HEK293T (cell line): ENCODE measurements around the gene SLX1A.
"Not testable (repeated sequence)": the region's sequence is repeated elsewhere in the genome, so short reads cannot be mapped to it uniquely, and the experiment has no call there.

ENCODE experiments used
- CTCF ChIA-PET: fragments of 350-600 bp; formaldehyde crosslinking; extraction: SDS; loops from one replicate; lab custom pipeline; 2021; ENCODE audit warnings: antibody characterized with exemption, inconsistent platforms; lab: Yijun Ruan, JAX
- POLR2A ChIA-PET: fragments of 350-600 bp; formaldehyde crosslinking; extraction: SDS; loops from one replicate; lab custom pipeline; 2020; ENCODE audit warnings: antibody characterized with exemption, inconsistent platforms; lab: Yijun Ruan, JAX
- DNase-seq: peaks from one replicate; pipeline ENCODE4 v3.0.0; 2012; ENCODE audit warnings: mixed read lengths; ENCODE audit errors: extremely low spot score
- ARNT ChIP-seq: fragments of 450-650 bp; IDR thresholded peaks from 2 replicates; pipeline ENCODE4 v1.6.1; 2017; ENCODE audit warnings: mild to moderate bottlenecking
- BHLHE40 ChIP-seq: fragments of 450-650 bp; IDR thresholded peaks from 2 replicates; pipeline ENCODE4 v1.6.1; 2016; ENCODE audit warnings: mild to moderate bottlenecking, moderate library complexity, borderline replicate concordance
- CTBP1 ChIP-seq: fragments of 450-650 bp; IDR thresholded peaks from 2 replicates; pipeline ENCODE4 v1.6.1; 2016; ENCODE audit warnings: borderline replicate concordance
- ELF4 ChIP-seq: fragments of 450-650 bp; IDR thresholded peaks from 2 replicates; pipeline ENCODE4 v1.6.1; 2017; ENCODE audit warnings: antibody characterized with exemption
- FOXA1 ChIP-seq: fragments of 450-650 bp; IDR thresholded peaks from 2 replicates; pipeline ENCODE4 v1.6.1; 2016; ENCODE audit warnings: mild to moderate bottlenecking
- FOXK2 ChIP-seq: fragments of 450-650 bp; IDR thresholded peaks from 2 replicates; pipeline ENCODE4 v1.6.1; 2016; ENCODE audit warnings: mild to moderate bottlenecking
- FOXM1 ChIP-seq: fragments of 450-650 bp; IDR thresholded peaks from 2 replicates; pipeline ENCODE4 v1.6.1; 2017; ENCODE audit warnings: mild to moderate bottlenecking, borderline replicate concordance
- HDGF ChIP-seq: fragments of 450-650 bp; IDR thresholded peaks from 2 replicates; pipeline ENCODE4 v1.6.1; 2017; ENCODE audit warnings: antibody characterized with exemption, borderline replicate concordance
- L3MBTL2 ChIP-seq: fragments of 450-650 bp; conservative IDR thresholded peaks from 2 replicates; pipeline ENCODE4 v1.6.1; 2016; ENCODE audit warnings: mild to moderate bottlenecking
- LEF1 ChIP-seq: fragments of 450-650 bp; IDR thresholded peaks from 2 replicates; pipeline ENCODE4 v1.6.1; 2017; ENCODE audit warnings: mild to moderate bottlenecking, borderline replicate concordance
- NFRKB ChIP-seq: fragments of 450-650 bp; IDR thresholded peaks from 2 replicates; pipeline ENCODE4 v1.6.1; 2016; ENCODE audit warnings: mild to moderate bottlenecking, moderate library complexity
- PKNOX1 ChIP-seq: fragments of 450-650 bp; IDR thresholded peaks from 2 replicates; pipeline ENCODE4 v1.6.1; 2016
- SP1 ChIP-seq: fragments of 450-650 bp; IDR thresholded peaks from 2 replicates; pipeline ENCODE4 v1.6.1; 2017
- SUZ12 ChIP-seq: fragments of 450-650 bp; IDR thresholded peaks from 2 replicates; pipeline ENCODE4 v1.6.1; 2016; ENCODE audit warnings: mild to moderate bottlenecking
- TARDBP ChIP-seq: fragments of 450-650 bp; IDR thresholded peaks from 2 replicates; pipeline ENCODE4 v1.6.1; 2016
- ZNF384 ChIP-seq: fragments of 450-650 bp; IDR thresholded peaks from 2 replicates; pipeline ENCODE4 v1.6.1; 2016

SLX1A gene

GRCh38 chr16:30193615-30194014 lies at the start of gene SLX1A, which contains the start of gene BOLA2B:
TSS of gene SLX1A (plus strand) at chr16:30193875. CDS start at chr16:30194085, 210 bp downstream.
TSS of gene BOLA2B (minus strand) at chr16:30193666. CDS start at chr16:30193595, 71 bp downstream.
- CTCF ChIA-PET, POLR2A ChIA-PET, DNase-seq: not testable (repeated sequence)

GRCh38 chr16:30144017-30144416 lies 49.7 kb upstream of the SLX1A start:
- no peak for TF ChIP-seq L3MBTL2
- no peak for DNase-seq
- ChIA-PET CTCF (no interaction called here), POLR2A (no interaction called here)

DNA sequence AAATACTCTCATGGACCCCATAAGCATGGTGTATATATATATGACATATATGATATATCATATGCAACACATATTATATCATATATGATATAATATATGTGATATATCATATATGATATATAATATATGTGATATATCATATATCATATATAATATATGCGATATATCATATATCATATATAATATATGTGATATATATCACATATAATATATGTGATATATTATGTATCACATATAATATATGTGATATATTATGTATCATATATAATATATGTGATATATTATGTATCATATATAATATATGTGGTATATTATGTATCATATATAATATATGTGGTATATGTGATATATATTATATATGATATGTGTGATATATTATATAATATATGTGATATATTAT lies 48.8 kb upstream of the SLX1A start:
- no peak for DNase-seq
- TF ChIP-seq ZNF384 (no peak), HDGF (no peak), SUZ12 (no peak), NFRKB (no peak)
- ChIA-PET CTCF (no interaction called here), POLR2A (no interaction called here)

DNA sequence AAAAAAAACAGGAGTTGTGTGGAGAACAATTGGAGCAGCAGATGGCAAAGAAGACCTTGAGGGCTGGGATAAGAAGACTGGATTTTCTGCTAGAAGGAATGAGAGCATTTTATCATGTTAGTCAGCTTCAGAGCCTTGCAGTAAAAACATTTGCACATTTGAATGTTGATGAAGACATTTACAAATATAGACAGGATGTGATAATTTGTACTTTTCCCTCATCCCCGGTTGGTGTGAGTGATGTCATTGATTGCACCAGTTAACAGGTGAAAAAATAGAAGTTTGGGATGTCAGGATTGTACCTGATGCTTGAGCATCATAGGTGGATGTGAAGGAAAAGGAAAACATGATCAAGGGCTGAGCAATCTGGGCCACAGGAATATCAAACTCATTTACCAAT lies 48.0 kb upstream of the SLX1A start:
- TF ChIP-seq ARNT (no peak), TARDBP (no peak), FOXA1 (no peak), SUZ12 (no peak), LEF1 (no peak)
- CTCF ChIA-PET: no interaction called here
- POLR2A ChIA-PET: no interaction called here

GRCh38 chr16:30147843-30148510 lies 45.7 kb upstream of the SLX1A start:
- POLR2A ChIA-PET: interaction anchor here (0.7 kb wide), 1 partner anchor 411 kb away, joined by 3 read pairs; no protein-coding TSS in a partner anchor
- DNase-seq: no peak
- CTCF ChIA-PET: no interaction called here
- TF ChIP-seq TARDBP (no peak), CTBP1 (no peak), FOXM1 (no peak), L3MBTL2 (no peak), FOXK2 (no peak), PKNOX1 (no peak), ARNT (no peak), ELF4 (no peak)

More for the DNA sequence above, 48.0 kb upstream of the SLX1A start:
- DNase-seq: no peak

GRCh38 chr16:30149250-30149930 lies 44.3 kb upstream of the SLX1A start:
- POLR2A ChIA-PET: no interaction called here
- DNase-seq: no peak
- TF ChIP-seq HDGF (no peak), ZNF384 (no peak), L3MBTL2 (no peak), FOXM1 (no peak), SUZ12 (no peak), SP1 (no peak), PKNOX1 (no peak), FOXK2 (no peak), ARNT (no peak), NFRKB (no peak), ELF4 (no peak), LEF1 (no peak), CTBP1 (no peak), BHLHE40 (no peak), TARDBP (no peak), FOXA1 (no peak)
- CTCF ChIA-PET: interaction anchor here (1.1 kb wide), 1 partner anchor 11 kb away, joined by 3 read pairs; no protein-coding TSS in a partner anchor

DNA sequence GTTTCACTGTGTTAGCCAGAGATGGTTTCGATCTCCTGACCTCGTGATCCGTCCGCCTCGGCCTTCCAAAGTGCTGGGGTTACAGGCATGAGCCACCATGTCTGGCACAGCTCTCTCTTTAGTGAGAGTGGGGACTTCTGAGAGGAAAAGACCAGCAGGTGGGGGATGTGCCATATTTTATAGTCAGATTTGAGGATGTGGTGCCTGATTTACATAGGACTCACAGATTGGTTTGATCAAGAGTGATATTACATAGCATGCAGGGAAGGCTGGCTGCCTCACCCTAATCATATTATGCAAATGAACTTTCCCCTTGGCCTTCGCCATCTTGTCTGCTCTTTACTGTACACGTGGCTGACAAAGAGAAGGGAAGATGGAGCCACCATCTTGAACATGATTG lies 42.6 kb upstream of the SLX1A start:
- TF ChIP-seq BHLHE40 (no peak), SP1 (no peak), TARDBP (no peak), ELF4 (no peak), FOXK2 (no peak), ARNT (no peak), HDGF (no peak), L3MBTL2 (no peak), FOXA1 (no peak), LEF1 (no peak), NFRKB (no peak), PKNOX1 (no peak), SUZ12 (no peak), FOXM1 (no peak), ZNF384 (no peak), CTBP1 (no peak)
- CTCF ChIA-PET: interaction anchor here (0.6 kb wide), 1 partner anchor 12 kb away, joined by 3 read pairs; no protein-coding TSS in a partner anchor
- POLR2A ChIA-PET: no interaction called here
- no peak for DNase-seq
